Astrocyte (in vitro differentiated cells and primary cell): ENCODE measurements around the gene COMMD1. TPM values are rescaled to one million over a fixed set of nuclear protein-coding genes. Genes with fewer than 3 reads are reported as not detected.

Experiments used
- total RNA-seq: library from RNA; stranded (reverse); gene quantifications from 2 replicates; pipeline ENCODE4 v1.2.1, GENCODE V29; 2021

COMMD1 gene
- total RNA-seq, 1 donor from 2014 or later = 32.0 TPM

Other genes starting within 250 kb of the COMMD1 start
- gene FAM161A, start 51.6 kb upstream of the COMMD1 start, total RNA-seq = 2.8 and 2.9 TPM in 2 replicates
- gene CCT4, start 17.0 kb upstream of the COMMD1 start, total RNA-seq = 203 and 220 TPM in 2 replicates